Activated CD4-positive, alpha-beta T cell treated with anti-CD3 and anti-CD28 coated beads, Interleukin-2, amount 50 U/mL, for 1 hour (primary cell): ENCODE data around the gene IL22.

Experiments used
- DNase-seq: peaks from one replicate; pipeline ENCODE4 v3.0.0-alpha.2; 2020

Gene IL22

GRCh38 chr12:68253504-68253903 is at the start of gene IL22:
TSS of gene IL22 (minus strand) at chr12:68253604. CDS start at chr12:68253448, 156 bp downstream.
- no peak for DNase-seq

GRCh38 chr12:68297929-68298328 is 44.5 kb upstream of the IL22 start:
- DNase-seq = no peak

- no peak for DNase-seq
Observed at GRCh38 chr12:68294251-68294650, 40.8 kb upstream of the IL22 start.

GRCh38 chr12:68293347-68293746 is 39.9 kb upstream of the IL22 start:
- DNase-seq = no peak

- no peak for DNase-seq
Observed at GRCh38 chr12:68292151-68292943, 38.9 kb upstream of the IL22 start.

GRCh38 chr12:68291396-68292036 is 38.1 kb upstream of the IL22 start:
- DNase-seq = no peak

- DNase-seq = peak; percentile 2
Observed at GRCh38 chr12:68290126-68290525, 36.7 kb upstream of the IL22 start.

- DNase-seq = no peak
Observed at GRCh38 chr12:68287106-68287505, 33.7 kb upstream of the IL22 start.

GRCh38 chr12:68286396-68286795 is 33.0 kb upstream of the IL22 start:
- no peak for DNase-seq

- DNase-seq = no peak
Observed at GRCh38 chr12:68285541-68285940, 32.1 kb upstream of the IL22 start.

- DNase-seq = no peak
Observed at GRCh38 chr12:68281322-68282077, 28.1 kb upstream of the IL22 start.

GRCh38 chr12:68280240-68280639 is 26.8 kb upstream of the IL22 start:
- DNase-seq = no peak

GRCh38 chr12:68279227-68280054 is 26.0 kb upstream of the IL22 start:
- no peak for DNase-seq

GRCh38 chr12:68276402-68276930 is 23.1 kb upstream of the IL22 start:
- DNase-seq = no peak

GRCh38 chr12:68272732-68273131 is 19.3 kb upstream of the IL22 start:
- no peak for DNase-seq

GRCh38 chr12:68271346-68271745 is 17.9 kb upstream of the IL22 start:
- DNase-seq = no peak

GRCh38 chr12:68270358-68270757 is 17.0 kb upstream of the IL22 start:
- DNase-seq = no peak

- DNase-seq = no peak
Observed at GRCh38 chr12:68269779-68270178, 16.4 kb upstream of the IL22 start.

GRCh38 chr12:68268967-68269366 is 15.6 kb upstream of the IL22 start:
- DNase-seq = no peak

- DNase-seq = no peak
Observed at GRCh38 chr12:68267892-68268396, 14.5 kb upstream of the IL22 start.

GRCh38 chr12:68264857-68265256 is 11.5 kb upstream of the IL22 start:
- DNase-seq = no peak

GRCh38 chr12:68264158-68264855 is 10.9 kb upstream of the IL22 start:
- DNase-seq = no peak
